Measurements from ENCODE around the gene DLK2.

- no peak for TF ChIP-seq EZH2phosphoT487 (IDR thresholded peaks at IDR 0.05; ENCODE audit: borderline replicate concordance, low read depth, low read length)
- TF ChIP-seq CTCF (conservative IDR thresholded peaks at IDR 0.05; ENCODE audit: low read length): no peak
These were observed 2.5 kb downstream of the DLK2 start for GRCh38 chr6:43452896-43453295.

Data from OCI-LY7 (cell line).